ENCODE results near the gene MCFD2.

DNA sequence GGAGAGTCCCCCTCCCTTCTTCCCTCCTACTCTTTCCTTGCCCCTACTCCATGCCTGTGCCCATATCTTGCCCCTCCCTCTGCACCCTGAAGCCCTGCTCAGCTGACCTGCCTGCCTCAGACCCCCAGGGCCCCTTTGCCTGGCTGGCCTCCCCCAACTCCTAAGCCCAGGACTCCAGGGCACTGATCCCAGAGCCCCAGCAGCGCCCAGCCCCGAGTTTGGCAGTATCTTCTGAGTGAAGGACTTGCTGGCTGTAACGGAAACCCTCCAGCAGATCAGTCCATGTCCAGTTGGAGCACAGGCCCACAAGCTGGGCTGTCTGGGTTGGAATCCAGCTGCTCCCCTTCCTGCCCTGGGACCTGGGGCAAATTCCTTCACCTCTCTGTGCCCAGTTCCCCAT, 46.0 kb downstream of the MCFD2 start:
- TF ChIP-seq EZH2phosphoT487 (IDR thresholded peaks at IDR 0.05; ENCODE audit: low read depth) = no peak
- TF ChIP-seq, protein P1, sequence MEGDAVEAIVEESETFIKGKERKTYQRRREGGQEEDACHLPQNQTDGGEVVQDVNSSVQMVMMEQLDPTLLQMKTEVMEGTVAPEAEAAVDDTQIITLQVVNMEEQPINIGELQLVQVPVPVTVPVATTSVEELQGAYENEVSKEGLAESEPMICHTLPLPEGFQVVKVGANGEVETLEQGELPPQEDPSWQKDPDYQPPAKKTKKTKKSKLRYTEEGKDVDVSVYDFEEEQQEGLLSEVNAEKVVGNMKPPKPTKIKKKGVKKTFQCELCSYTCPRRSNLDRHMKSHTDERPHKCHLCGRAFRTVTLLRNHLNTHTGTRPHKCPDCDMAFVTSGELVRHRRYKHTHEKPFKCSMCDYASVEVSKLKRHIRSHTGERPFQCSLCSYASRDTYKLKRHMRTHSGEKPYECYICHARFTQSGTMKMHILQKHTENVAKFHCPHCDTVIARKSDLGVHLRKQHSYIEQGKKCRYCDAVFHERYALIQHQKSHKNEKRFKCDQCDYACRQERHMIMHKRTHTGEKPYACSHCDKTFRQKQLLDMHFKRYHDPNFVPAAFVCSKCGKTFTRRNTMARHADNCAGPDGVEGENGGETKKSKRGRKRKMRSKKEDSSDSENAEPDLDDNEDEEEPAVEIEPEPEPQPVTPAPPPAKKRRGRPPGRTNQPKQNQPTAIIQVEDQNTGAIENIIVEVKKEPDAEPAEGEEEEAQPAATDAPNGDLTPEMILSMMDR (IDR thresholded peaks at IDR 0.05; ENCODE audit: low read depth, low read length) = no peak

Data from OCI-LY3 (cell line).